ENCODE results near the gene LSMEM2. TPM values are rescaled to one million over a fixed set of nuclear protein-coding genes. Genes with fewer than 3 reads are reported as not detected.
"Not testable (repeated sequence)": the region's sequence is repeated elsewhere in the genome, so short reads cannot be mapped to it uniquely, and the experiment has no call there.

LSMEM2 gene
- total RNA-seq, 1 donor from 2014 or later: 29.6 TPM

- intact Hi-C loops (cut with DNase I): loop anchor here (2.0 to 5.0 kb wide), 2 partner anchors 49 to 80 kb away; partner anchors contain the start of gene HYAL2
- DNase-seq (peak; percentile 93), ATAC-seq (ENCODE audit: poor library complexity) (peak; percentile 76)
Observed at GRCh38 chr3:50272911-50273688, 5.8 kb upstream of the LSMEM2 start.

GRCh38 chr3:50273689-50274065 is 5.2 kb upstream of the LSMEM2 start:
- DNase-seq: no peak
- no peak for ATAC-seq (ENCODE audit: poor library complexity)
- intact Hi-C loops (cut with DNase I): loop anchor here (2.0 to 5.0 kb wide), 2 partner anchors 49 to 81 kb away; partner anchors contain the start of gene HYAL2

- peak; percentile 29 for ATAC-seq (ENCODE audit: poor library complexity)
- intact Hi-C loops (cut with DNase I): loop anchor here (5.0 kb wide), 1 partner anchor 48 kb away; the partner anchor contains the start of gene HYAL2
- DNase-seq: peak; percentile 79
Observed at GRCh38 chr3:50274371-50275104, 4.3 kb upstream of the LSMEM2 start.

GRCh38 chr3:50275141-50275995 is 3.5 kb upstream of the LSMEM2 start:
- ATAC-seq (ENCODE audit: poor library complexity) (no peak), DNase-seq (no peak)
- intact Hi-C loops (cut with DNase I): no loop called here

GRCh38 chr3:50275996-50276761 is 2.7 kb upstream of the LSMEM2 start:
- DNase-seq (no peak), ATAC-seq (ENCODE audit: poor library complexity) (no peak)
- intact Hi-C loops (cut with DNase I): no loop called here

GRCh38 chr3:50276762-50277101 is 2.2 kb upstream of the LSMEM2 start:
- intact Hi-C loops (cut with DNase I): no loop called here
- ATAC-seq (ENCODE audit: poor library complexity): no peak
- DNase-seq: no peak

GRCh38 chr3:50278123-50278879 is 586 bp upstream of the LSMEM2 start:
- intact Hi-C loops (cut with DNase I): no loop called here
- no peak for ATAC-seq (ENCODE audit: poor library complexity)
- DNase-seq: no peak

- no peak for DNase-seq
- ATAC-seq (ENCODE audit: poor library complexity): peak; percentile 32
- intact Hi-C loops (cut with DNase I): no loop called here
Observed at GRCh38 chr3:50279255-50280016, 549 bp downstream of the LSMEM2 start.

- DNase-seq; ATAC-seq (ENCODE audit: poor library complexity); intact Hi-C loops (cut with DNase I): not testable (repeated sequence)
Observed at GRCh38 chr3:50284121-50284520, 5.2 kb downstream of the LSMEM2 start.

- DNase-seq (no peak), ATAC-seq (ENCODE audit: poor library complexity) (peak; percentile 4)
- intact Hi-C loops (cut with DNase I): no loop called here
Observed at GRCh38 chr3:50286322-50287227, 7.7 kb downstream of the LSMEM2 start.

- DNase-seq (peak; percentile 75), ATAC-seq (ENCODE audit: poor library complexity) (peak; percentile 63)
- intact Hi-C loops (cut with DNase I): no loop called here
Observed at GRCh38 chr3:50287262-50287661, 8.4 kb downstream of the LSMEM2 start.

- ATAC-seq (ENCODE audit: poor library complexity) (no peak), DNase-seq (no peak)
- intact Hi-C loops (cut with DNase I): no loop called here
Observed at GRCh38 chr3:50288387-50289007, 9.6 kb downstream of the LSMEM2 start.

- ATAC-seq (ENCODE audit: poor library complexity) (no peak), DNase-seq (no peak)
- intact Hi-C loops (cut with DNase I): no loop called here
Observed at GRCh38 chr3:50289130-50289529, 10.2 kb downstream of the LSMEM2 start.

- DNase-seq (peak; percentile 51), ATAC-seq (ENCODE audit: poor library complexity) (no peak)
- intact Hi-C loops (cut with DNase I): no loop called here
Observed at GRCh38 chr3:50290161-50290641, 11.3 kb downstream of the LSMEM2 start.

Data from Right ventricle myocardium superior (tissue), 1 donor.